Thymus (tissue), 11 donors: ENCODE measurements around the gene CARD19. TPM values are rescaled to one million over a fixed set of nuclear protein-coding genes. Genes with fewer than 3 reads are reported as not detected.
"Not testable (repeated sequence)": the region's sequence is repeated elsewhere in the genome, so short reads cannot be mapped to it uniquely, and the experiment has no call there.

Experiments used
- DNase-seq, 9 donors: peaks; one replicate each; pipeline ENCODE4 v3.0.0-alpha.2; 2013; ENCODE audit warnings: low spot score in 9 of 9, low read depth in 6 of 9, missing footprints in 1 of 9
- H3K27ac ChIP-seq, 2 donors: one replicate each; pipeline ENCODE4 v1.5.1; 2013; ENCODE audit warnings: control low read depth in 1 of 2, low read depth in 1 of 2, low read length in 1 of 2, mild to moderate bottlenecking in 1 of 2, moderate library complexity in 1 of 2
- H3K27me3 ChIP-seq, 2 donors: one replicate each; pipeline ENCODE4 v1.5.1; 2013; ENCODE audit warnings: low read length in 1 of 2; ENCODE audit not compliant: control insufficient read depth in 2 of 2, insufficient read depth in 1 of 2
- H3K36me3 ChIP-seq, 2 donors: one replicate each; pipeline ENCODE4 v1.5.1; 2013; ENCODE audit warnings: low read length in 1 of 2, mild to moderate bottlenecking in 1 of 2, moderate library complexity in 1 of 2; ENCODE audit not compliant: control insufficient read depth in 2 of 2, insufficient read depth in 2 of 2
- H3K4me1 ChIP-seq, 2 donors: one replicate each; pipeline ENCODE4 v1.5.1; 2013; ENCODE audit warnings: low read length in 2 of 2; ENCODE audit not compliant: control insufficient read depth in 2 of 2, insufficient read depth in 2 of 2
- H3K4me3 ChIP-seq, 2 donors: one replicate each; pipeline ENCODE4 v1.5.1; 2013; ENCODE audit warnings: low read length in 2 of 2, control low read depth in 1 of 2, mild to moderate bottlenecking in 1 of 2
- H3K9me3 ChIP-seq, 2 donors: one replicate each; pipeline ENCODE4 v1.5.1; 2013; ENCODE audit warnings: low read length in 1 of 2, mild to moderate bottlenecking in 1 of 2; ENCODE audit not compliant: control insufficient read depth in 2 of 2, insufficient read depth in 1 of 2
- whole genome bisulfite sequencing: extraction: QIAGEN DNeasy Blood & Tissue Kit; methylation state at CpG from one replicate; pipeline ENCODE4 v1.1.7; 2013; 5-methylcytosine and 5-hydroxymethylcytosine counted together
- polyA plus RNA-seq: library from polyadenylated mRNA; stranded (reverse); fragments of 200-250 nt; gene quantifications from one replicate; pipeline ENCODE4 v1.2.3, GENCODE V29; 2013
- total RNA-seq: library from RNA; stranded (reverse); fragments of 120-200 nt; gene quantifications from one replicate; pipeline ENCODE4 v1.2.4, GENCODE V29; 2013
- donor health status: healthy.

Gene CARD19
- total and polyA plus RNA-seq, 2 donors, result 24.8 to 25.3 TPM

GRCh38 chr9:93114169-93114983, 18.4 kb downstream of the CARD19 start:
- no peak overlapping the region for H3K27ac ChIP-seq
- peaks cover 0 to 10% of the 10 kb centered on the region in 2 donors for H3K4me1 ChIP-seq
- no peak overlapping the region for H3K4me3 ChIP-seq
- no peaks in the 10 kb centered on the region for H3K9me3 ChIP-seq
- 92% methylated on average over 17 of the region's 17 CpGs for WGBS
- H3K36me3 ChIP-seq, result peaks cover 21 to 43% of the 10 kb centered on the region in 2 donors
- DNase-seq, result no peak
- no peaks in the 10 kb centered on the region for H3K27me3 ChIP-seq

GRCh38 chr9:93114984-93115335, 18.9 kb downstream of the CARD19 start:
- WGBS, result 91% methylated on average over 5 of the region's 5 CpGs
- Histone ChIP-seq H3K27ac (no peak overlapping the region), H3K9me3 (no peaks in the 10 kb centered on the region), H3K4me1 (peaks cover 0 to 14% of the 10 kb centered on the region in 2 donors), H3K36me3 (peaks cover 21 to 43% of the 10 kb centered on the region in 2 donors), H3K27me3 (no peaks in the 10 kb centered on the region), H3K4me3 (no peak overlapping the region)
- DNase-seq, result no peak

- no peak overlapping the region for H3K4me3 ChIP-seq
- peaks cover 18 to 39% of the 10 kb centered on the region in 2 donors for H3K36me3 ChIP-seq
- no peaks in the 10 kb centered on the region for H3K9me3 ChIP-seq
- H3K27ac ChIP-seq, result no peak overlapping the region
- 43% methylated on average over 3 of the region's 3 CpGs for WGBS
- no peaks in the 10 kb centered on the region for H3K27me3 ChIP-seq
- H3K4me1 ChIP-seq, result peaks cover 0 to 18% of the 10 kb centered on the region in 2 donors
- no peak for DNase-seq
Measured at GRCh38 chr9:93115486-93116071, 19.6 kb downstream of the CARD19 start.

GRCh38 chr9:93116072-93116961, 20.3 kb downstream of the CARD19 start:
- Histone ChIP-seq H3K36me3 (peaks cover 11 to 31% of the 10 kb centered on the region in 2 donors), H3K27ac (peak overlapping the region in 1 of 2 donors; percentile 66), H3K4me3 (no peak overlapping the region), H3K9me3 (no peaks in the 10 kb centered on the region), H3K27me3 (no peaks in the 10 kb centered on the region), H3K4me1 (peaks cover 0 to 17% of the 10 kb centered on the region in 2 donors)
- DNase-seq, result no peak
- WGBS, result 94% methylated on average over 17 of the region's 17 CpGs

- WGBS, result 97% methylated on average over 9 of the region's 9 CpGs
- H3K4me1 ChIP-seq, result peaks cover 0 to 15% of the 10 kb centered on the region in 2 donors
- not testable (repeated sequence) for DNase-seq, H3K27me3 ChIP-seq, H3K9me3 ChIP-seq, H3K4me3 ChIP-seq, H3K27ac ChIP-seq
- H3K36me3 ChIP-seq, result peaks cover 7 to 20% of the 10 kb centered on the region in 2 donors
Measured at GRCh38 chr9:93117521-93117920, 21.5 kb downstream of the CARD19 start.

- no peak overlapping the region for H3K4me3 ChIP-seq
- no peak overlapping the region for H3K27ac ChIP-seq
- peaks cover 0 to 15% of the 10 kb centered on the region in 2 donors for H3K4me1 ChIP-seq
- peaks cover 3 to 13% of the 10 kb centered on the region in 2 donors for H3K36me3 ChIP-seq
- H3K9me3 ChIP-seq, result no peaks in the 10 kb centered on the region
- WGBS, result 98% methylated on average over 12 of the region's 12 CpGs
- no peak for DNase-seq
- no peaks in the 10 kb centered on the region for H3K27me3 ChIP-seq
Measured at GRCh38 chr9:93117924-93118862, 22.2 kb downstream of the CARD19 start.

GRCh38 chr9:93118863-93119702, 23.1 kb downstream of the CARD19 start:
- WGBS, result 96% methylated on average over 12 of the region's 12 CpGs
- no peaks in the 10 kb centered on the region for H3K27me3 ChIP-seq
- no peak overlapping the region for H3K27ac ChIP-seq
- peaks cover 0 to 16% of the 10 kb centered on the region in 2 donors for H3K4me1 ChIP-seq
- H3K4me3 ChIP-seq, result no peak overlapping the region
- no peak for DNase-seq
- H3K9me3 ChIP-seq, result no peaks in the 10 kb centered on the region
- peaks cover 0 to 5% of the 10 kb centered on the region in 2 donors for H3K36me3 ChIP-seq

GRCh38 chr9:93119703-93119952, 23.6 kb downstream of the CARD19 start:
- peaks cover 0 to 20% of the 10 kb centered on the region in 2 donors for H3K4me1 ChIP-seq
- WGBS, result 81% methylated on average over 5 of the region's 5 CpGs
- no peak for DNase-seq
- peak overlapping the region in 1 of 2 donors; percentile 20 for H3K27ac ChIP-seq
- H3K36me3 ChIP-seq, result peaks cover 0 to under 1% of the 10 kb centered on the region in 2 donors
- no peaks in the 10 kb centered on the region for H3K27me3 ChIP-seq
- no peak overlapping the region for H3K4me3 ChIP-seq
- H3K9me3 ChIP-seq, result no peaks in the 10 kb centered on the region
